ELR (cell line): ENCODE measurements around the gene GOT1.

ENCODE experiments used
- DNase-seq: peaks from one replicate; pipeline ENCODE4 v3.0.0-alpha.2; 2015; ENCODE audit warnings: low read depth

GOT1 gene

GRCh38 chr10:99358101-99358500 lies 72.3 kb downstream of the GOT1 start:
- DNase-seq, result no peak

- DNase-seq, result no peak
Measured at GRCh38 chr10:99357691-99358090, 72.7 kb downstream of the GOT1 start.

GRCh38 chr10:99353182-99353581 lies 77.2 kb downstream of the GOT1 start:
- no peak for DNase-seq

GRCh38 chr10:99347672-99348071 lies 82.8 kb downstream of the GOT1 start:
- DNase-seq, result no peak
